Liver (tissue), 3 donors: Measurements from ENCODE around the gene GPR179.

Source experiments
- FOXA2 ChIP-seq: IDR thresholded peaks from 2 replicates; pipeline ENCODE4 v1.6.1; 2016; ENCODE audit warnings: antibody characterized with exemption
- GABPA ChIP-seq, 2 donors: IDR thresholded peaks in 1 of 2; conservative IDR thresholded peaks in 1 of 2; 2 replicates each; pipeline ENCODE4 v1.6.1; 2016; ENCODE audit warnings: antibody characterized with exemption in 2 of 2, mild to moderate bottlenecking in 1 of 2, moderate library complexity in 1 of 2
- TF ChIP-seq, protein P1 (sequence below): fragments of 150-350 bp; IDR thresholded peaks from 2 replicates; pipeline ENCODE4 v1.5.1; 2017; ENCODE audit warnings: improper control_type of control experiment, low read depth, low read length; ENCODE audit not compliant: missing input control
- donor health status: healthy.
- donor health status: healthy.

DNA sequence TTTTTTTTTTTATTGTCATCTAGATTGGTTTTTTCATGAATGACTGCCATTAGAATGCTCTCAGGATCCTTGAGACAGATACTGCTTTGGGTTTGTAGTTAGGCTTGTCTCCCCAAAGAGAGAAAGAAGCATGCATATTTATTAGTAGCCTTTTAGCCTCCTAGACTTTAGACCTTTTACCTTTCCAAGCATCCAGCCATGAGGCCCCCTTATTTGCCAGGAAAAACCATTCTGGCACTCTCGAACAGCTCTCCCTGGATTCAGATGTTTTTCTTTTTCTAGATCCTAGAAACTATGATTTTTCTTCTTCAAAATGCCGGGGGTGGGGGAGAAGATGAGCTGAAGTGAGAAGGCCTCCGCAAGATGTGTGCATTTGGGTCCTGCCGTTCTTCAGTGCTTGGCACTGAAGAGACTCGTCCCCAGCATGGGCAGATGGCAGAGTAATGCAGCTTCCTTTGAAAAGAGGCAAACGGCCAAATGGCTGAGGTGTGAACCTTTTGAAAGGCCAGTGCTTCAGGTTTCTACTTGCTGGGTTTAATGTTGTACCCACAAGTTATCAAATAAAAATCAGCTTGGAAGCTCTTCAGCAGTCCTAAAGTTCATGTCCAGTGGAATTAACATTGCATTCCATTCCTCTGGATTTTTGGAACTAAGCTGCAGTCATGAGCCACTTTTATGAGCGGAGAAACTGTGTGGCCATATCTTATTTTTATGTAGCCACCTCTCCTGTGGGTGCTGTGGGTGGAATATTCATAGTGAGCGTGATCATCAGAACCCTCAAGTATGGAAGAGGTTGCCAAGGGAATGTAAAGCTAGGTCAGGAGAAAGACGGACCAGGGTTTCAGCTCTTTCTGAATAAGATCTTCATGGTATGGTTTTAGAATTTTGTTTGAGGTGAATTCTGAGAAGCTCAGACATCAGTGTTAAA lies 15.1 kb upstream of the GPR179 start:
- TF ChIP-seq, protein P1, sequence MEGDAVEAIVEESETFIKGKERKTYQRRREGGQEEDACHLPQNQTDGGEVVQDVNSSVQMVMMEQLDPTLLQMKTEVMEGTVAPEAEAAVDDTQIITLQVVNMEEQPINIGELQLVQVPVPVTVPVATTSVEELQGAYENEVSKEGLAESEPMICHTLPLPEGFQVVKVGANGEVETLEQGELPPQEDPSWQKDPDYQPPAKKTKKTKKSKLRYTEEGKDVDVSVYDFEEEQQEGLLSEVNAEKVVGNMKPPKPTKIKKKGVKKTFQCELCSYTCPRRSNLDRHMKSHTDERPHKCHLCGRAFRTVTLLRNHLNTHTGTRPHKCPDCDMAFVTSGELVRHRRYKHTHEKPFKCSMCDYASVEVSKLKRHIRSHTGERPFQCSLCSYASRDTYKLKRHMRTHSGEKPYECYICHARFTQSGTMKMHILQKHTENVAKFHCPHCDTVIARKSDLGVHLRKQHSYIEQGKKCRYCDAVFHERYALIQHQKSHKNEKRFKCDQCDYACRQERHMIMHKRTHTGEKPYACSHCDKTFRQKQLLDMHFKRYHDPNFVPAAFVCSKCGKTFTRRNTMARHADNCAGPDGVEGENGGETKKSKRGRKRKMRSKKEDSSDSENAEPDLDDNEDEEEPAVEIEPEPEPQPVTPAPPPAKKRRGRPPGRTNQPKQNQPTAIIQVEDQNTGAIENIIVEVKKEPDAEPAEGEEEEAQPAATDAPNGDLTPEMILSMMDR: no peak
- TF ChIP-seq GABPA (IDR thresholded peaks at IDR 0.05 in 1 of 2, conservative IDR thresholded peaks at IDR 0.05 in 1 of 2) (no peak), FOXA2 (no peak)
